ENCODE measurements around the gene USF3.

Gene USF3

GRCh38 chr3:113695786-113696645 is at the start of gene USF3:
Gene USF3, minus strand, starts transcription at chr3:113696642. Its CDS starts 21,764 bp downstream, at chr3:113674878.
- peak; percentile 87 for DNase-seq

- peak; percentile 97 for DNase-seq
These were observed 49.5 kb upstream of the USF3 start, which contains the start of gene NAA50 for GRCh38 chr3:113745756-113746547. Gene NAA50, minus strand, starts transcription at chr3:113746249. Its CDS starts 300 bp downstream, at chr3:113745949.

- peak; percentile 86 for DNase-seq
These were observed 48.7 kb upstream of the USF3 start for GRCh38 chr3:113744941-113745755.

GRCh38 chr3:113743006-113743630 is 46.7 kb upstream of the USF3 start:
- DNase-seq, result no peak

- DNase-seq, result no peak
These were observed 45.2 kb upstream of the USF3 start for GRCh38 chr3:113741620-113742019.

GRCh38 chr3:113741086-113741485 is 44.6 kb upstream of the USF3 start:
- DNase-seq, result no peak

- peak; percentile 30 for DNase-seq
These were observed 40.2 kb upstream of the USF3 start for GRCh38 chr3:113736548-113737089.

- DNase-seq, result no peak
These were observed 35.3 kb upstream of the USF3 start for GRCh38 chr3:113731694-113732093.

- no peak for DNase-seq
These were observed 34.1 kb upstream of the USF3 start for GRCh38 chr3:113730550-113730949.

- DNase-seq, result no peak
These were observed 32.2 kb upstream of the USF3 start for GRCh38 chr3:113728661-113729060.

GRCh38 chr3:113721636-113722035 is 25.2 kb upstream of the USF3 start:
- DNase-seq, result no peak

- no peak for DNase-seq
These were observed 23.3 kb upstream of the USF3 start for GRCh38 chr3:113719758-113720157.

GRCh38 chr3:113719294-113719693 is 22.9 kb upstream of the USF3 start:
- DNase-seq, result no peak

GRCh38 chr3:113717818-113718217 is 21.4 kb upstream of the USF3 start:
- no peak for DNase-seq

GRCh38 chr3:113717308-113717707 is 20.9 kb upstream of the USF3 start:
- no peak for DNase-seq

GRCh38 chr3:113714702-113715101 is 18.3 kb upstream of the USF3 start:
- DNase-seq, result no peak

GRCh38 chr3:113712129-113712528 is 15.7 kb upstream of the USF3 start:
- DNase-seq, result no peak

GRCh38 chr3:113707835-113708234 is 11.4 kb upstream of the USF3 start:
- no peak for DNase-seq

GRCh38 chr3:113698956-113699355 is 2.5 kb upstream of the USF3 start:
- DNase-seq, result peak; percentile 23

- no peak for DNase-seq
These were observed 1.8 kb upstream of the USF3 start for GRCh38 chr3:113698213-113698742.

- DNase-seq, result no peak
These were observed 1.2 kb upstream of the USF3 start for GRCh38 chr3:113697500-113698090.
